ENCODE measurements around the gene RPL36.

DNA sequence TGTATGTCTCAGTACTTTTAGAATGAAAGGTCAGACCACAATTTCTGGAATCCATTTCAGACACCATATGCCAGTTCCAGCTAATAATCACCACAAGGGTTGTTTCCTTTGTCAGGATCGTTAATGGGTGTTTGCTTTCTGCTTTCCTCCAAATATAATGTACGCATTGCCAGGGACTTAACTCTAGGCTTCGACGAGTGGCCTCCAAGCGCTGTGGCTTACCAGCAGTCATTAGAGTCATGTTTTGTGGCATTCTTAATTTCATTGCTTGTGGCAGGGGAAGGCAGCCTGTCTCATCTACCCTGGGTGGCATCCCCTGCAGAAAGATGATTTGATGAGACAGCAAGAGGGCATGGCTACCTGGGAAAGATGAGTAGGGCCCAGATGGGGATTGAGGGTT lies 44.7 kb upstream of the RPL36 start:
- no peak for TF ChIP-seq EZH2 (IDR thresholded peaks at IDR 0.05)
- no peak for TF ChIP-seq EZH2phosphoT487 (IDR thresholded peaks at IDR 0.05)

Data from neural progenitor cell (in vitro differentiated cells).